A549 treated with ZK216348 at 1 μM for 4 hours (cell line): ENCODE measurements around the gene EPRS1. TPM values are rescaled to one million over a fixed set of nuclear protein-coding genes. Genes with fewer than 3 reads are reported as not detected.

Experiments
- total RNA-seq: library from RNA; stranded (reverse); fragments of 200-300 nt; extraction: Qiagen RNA extraction; gene quantifications from 5 replicates; pipeline ENCODE4 v1.2.3, GENCODE V29; 2022; ENCODE audit warnings: low read depth

Gene EPRS1
- total RNA-seq, result 67.9 to 87.4 TPM (median 79.2 TPM) in 5 replicates

GRCh38 chr1:220046052-220046930 lies at the start of gene EPRS1:
EPRS1 (minus strand) TSS chr1:220046505; CDS start chr1:220046388, 117 bp downstream.

GRCh38 chr1:220094016-220094911 lies 48.0 kb upstream of the EPRS1 start, which contains the start of gene IARS2:
IARS2 (plus strand) TSS chr1:220094132; CDS start chr1:220094217, 85 bp downstream.

GRCh38 chr1:220089650-220090556 lies 43.6 kb upstream of the EPRS1 start, which contains the start of gene BPNT1:
BPNT1 (minus strand) TSS chr1:220089788; CDS start chr1:220079846, 9,942 bp downstream.

Other genes starting within 250 kb of the EPRS1 start
- 0.04 TPM in 1 of 5 replicates, not detected in the others for gene SLC30A10, start 117.9 kb downstream of the EPRS1 start, total RNA-seq
- gene BPNT1, start 43.3 kb upstream of the EPRS1 start, total RNA-seq, result 17.0 to 21.2 TPM (median 18.1 TPM) in 5 replicates
- gene IARS2, start 47.6 kb upstream of the EPRS1 start, total RNA-seq, result 87.5 to 130 TPM (median 104 TPM) in 5 replicates
- 8.3 to 14.5 TPM (median 13.6 TPM) in 5 replicates for gene RAB3GAP2, start 225.9 kb upstream of the EPRS1 start, total RNA-seq